Fibroblast of mammary gland (primary cell): ENCODE results near the gene HDAC8.
A peak's percentile ranks its signal among the peaks of the same experiment; 100 is the strongest.

Experiments used
- DNase-seq: peaks from one replicate; pipeline ENCODE4 v3.0.0-alpha.2; 2010; ENCODE audit warnings: low read depth
- H3K4me3 ChIP-seq: 2 replicates; pipeline ENCODE4 v1.5.1; 2011; ENCODE audit warnings: low read depth, mild to moderate bottlenecking, low read length, moderate library complexity; ENCODE audit not compliant: control insufficient read depth
- TF ChIP-seq, protein P1 (sequence below): conservative IDR thresholded peaks from 2 replicates; pipeline ENCODE4 v1.5.1; 2011; ENCODE audit warnings: low read depth, low read length, inconsistent platforms; ENCODE audit not compliant: control insufficient read depth, insufficient read depth

Gene HDAC8

DNA sequence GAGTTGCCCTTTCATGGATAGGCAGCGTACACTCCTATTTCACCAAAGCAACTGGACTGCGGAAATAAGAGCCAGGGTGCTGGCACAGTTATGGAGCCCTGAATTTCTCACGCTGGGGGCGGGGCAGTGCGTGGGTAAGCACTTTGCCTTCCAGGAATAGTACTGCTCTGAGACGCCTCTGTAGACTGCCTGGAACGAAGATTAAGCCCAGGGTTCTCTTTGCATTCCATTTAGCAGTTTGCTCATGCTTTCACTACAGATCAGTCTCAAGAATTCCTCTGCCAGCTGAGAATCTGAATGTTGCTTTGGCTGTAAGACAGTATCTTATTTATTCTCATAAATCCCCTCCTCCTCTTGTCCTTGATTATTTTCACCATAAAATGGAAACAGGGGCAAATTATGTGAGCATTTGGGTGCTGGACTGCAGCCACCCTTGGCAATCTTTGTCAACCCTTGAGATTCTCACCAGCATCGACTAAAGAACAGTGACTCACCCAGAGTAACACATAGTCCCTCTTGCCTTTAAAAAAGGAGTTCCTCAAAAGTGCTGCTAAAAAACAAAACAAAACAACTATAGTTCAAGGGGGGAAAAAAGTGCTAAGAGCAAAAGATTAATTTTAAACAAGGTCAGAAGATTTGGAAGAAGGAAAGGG lies 178.0 kb downstream of the HDAC8 start:
- no peak overlapping the region for H3K4me3 ChIP-seq
- peak; percentile 70 for DNase-seq
- TF ChIP-seq, protein P1, sequence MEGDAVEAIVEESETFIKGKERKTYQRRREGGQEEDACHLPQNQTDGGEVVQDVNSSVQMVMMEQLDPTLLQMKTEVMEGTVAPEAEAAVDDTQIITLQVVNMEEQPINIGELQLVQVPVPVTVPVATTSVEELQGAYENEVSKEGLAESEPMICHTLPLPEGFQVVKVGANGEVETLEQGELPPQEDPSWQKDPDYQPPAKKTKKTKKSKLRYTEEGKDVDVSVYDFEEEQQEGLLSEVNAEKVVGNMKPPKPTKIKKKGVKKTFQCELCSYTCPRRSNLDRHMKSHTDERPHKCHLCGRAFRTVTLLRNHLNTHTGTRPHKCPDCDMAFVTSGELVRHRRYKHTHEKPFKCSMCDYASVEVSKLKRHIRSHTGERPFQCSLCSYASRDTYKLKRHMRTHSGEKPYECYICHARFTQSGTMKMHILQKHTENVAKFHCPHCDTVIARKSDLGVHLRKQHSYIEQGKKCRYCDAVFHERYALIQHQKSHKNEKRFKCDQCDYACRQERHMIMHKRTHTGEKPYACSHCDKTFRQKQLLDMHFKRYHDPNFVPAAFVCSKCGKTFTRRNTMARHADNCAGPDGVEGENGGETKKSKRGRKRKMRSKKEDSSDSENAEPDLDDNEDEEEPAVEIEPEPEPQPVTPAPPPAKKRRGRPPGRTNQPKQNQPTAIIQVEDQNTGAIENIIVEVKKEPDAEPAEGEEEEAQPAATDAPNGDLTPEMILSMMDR: no peak

DNA sequence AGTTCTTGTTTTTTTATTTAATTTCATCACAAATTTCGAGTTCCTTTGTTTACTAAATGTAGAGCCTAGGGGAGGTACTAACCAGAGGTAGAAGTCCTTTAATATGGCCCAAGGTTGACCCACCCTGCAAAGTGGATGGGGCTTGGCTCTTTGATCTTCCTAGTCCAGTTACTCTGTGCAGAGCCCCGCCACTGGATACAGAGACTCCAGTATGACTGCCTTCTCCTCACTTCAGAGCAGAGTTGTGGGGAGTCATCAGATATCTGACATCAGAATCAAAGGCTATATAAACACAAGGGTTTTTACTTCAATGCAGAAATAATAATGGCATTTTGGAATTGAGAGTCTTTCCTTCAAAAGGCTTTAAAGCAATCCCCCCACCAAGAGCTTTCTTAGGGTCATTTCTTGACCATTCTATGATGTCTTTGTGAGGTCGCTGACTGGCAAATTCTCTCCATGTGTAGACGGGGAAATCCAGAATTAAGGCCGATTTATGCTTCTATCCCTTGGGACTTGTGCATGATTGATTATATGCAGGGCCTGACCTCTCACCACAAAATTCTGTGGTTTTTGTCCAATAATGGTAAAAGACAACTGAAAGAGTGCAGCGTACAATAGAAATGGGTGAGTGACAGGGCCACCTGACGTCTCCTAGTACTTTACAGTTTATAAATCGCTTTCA lies 178.7 kb downstream of the HDAC8 start:
- TF ChIP-seq, protein P1: no peak
- no peak overlapping the region for H3K4me3 ChIP-seq
- DNase-seq: peak; percentile 69

DNA sequence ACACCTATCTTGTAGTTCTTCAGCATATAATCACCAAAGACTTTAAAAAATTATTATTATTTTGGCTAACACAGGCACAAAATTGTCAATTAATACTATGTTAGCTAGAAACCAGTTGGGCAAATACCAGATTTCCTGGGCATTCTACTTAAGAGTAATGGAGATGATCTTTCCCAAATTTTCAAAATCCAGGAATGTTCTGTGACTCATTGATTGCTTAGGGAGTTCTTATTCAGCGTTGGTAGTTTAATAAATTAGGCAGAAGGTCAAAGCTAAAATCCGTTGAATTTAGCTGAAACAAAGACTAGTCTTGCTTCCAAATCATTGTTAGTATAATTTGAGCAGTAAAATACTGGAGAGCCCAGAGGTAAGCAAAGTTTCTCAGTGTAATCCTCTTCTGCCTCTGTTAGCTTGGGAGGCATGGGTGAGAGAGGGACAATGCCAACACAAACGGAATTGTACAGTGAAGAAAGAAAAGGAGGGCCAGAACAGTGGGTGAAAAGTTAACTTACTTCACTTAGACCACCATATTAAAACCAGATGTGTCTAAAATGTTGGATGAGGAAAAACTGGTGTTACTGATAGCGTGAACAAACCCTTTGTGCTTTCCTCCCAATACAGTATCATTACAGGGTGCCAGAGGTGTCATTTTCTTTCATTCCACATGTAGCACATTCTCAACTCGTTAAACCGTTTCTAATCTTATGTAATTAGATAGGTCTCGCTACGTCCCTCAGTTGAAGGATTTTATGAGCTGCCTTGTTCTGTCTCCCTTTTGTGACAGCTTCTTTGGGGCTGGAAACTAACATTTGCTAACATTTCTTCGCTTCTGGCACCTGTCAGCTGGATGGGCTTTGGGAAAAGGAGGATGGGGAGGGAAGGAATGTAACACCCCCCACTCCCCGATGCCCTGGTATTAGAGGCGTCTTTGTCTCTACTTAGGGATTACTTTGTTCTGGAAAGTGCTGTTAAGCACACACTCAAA lies 179.5 kb downstream of the HDAC8 start:
- TF ChIP-seq, protein P1: no peak
- peak; percentile 57 for DNase-seq
- no peak overlapping the region for H3K4me3 ChIP-seq

DNA sequence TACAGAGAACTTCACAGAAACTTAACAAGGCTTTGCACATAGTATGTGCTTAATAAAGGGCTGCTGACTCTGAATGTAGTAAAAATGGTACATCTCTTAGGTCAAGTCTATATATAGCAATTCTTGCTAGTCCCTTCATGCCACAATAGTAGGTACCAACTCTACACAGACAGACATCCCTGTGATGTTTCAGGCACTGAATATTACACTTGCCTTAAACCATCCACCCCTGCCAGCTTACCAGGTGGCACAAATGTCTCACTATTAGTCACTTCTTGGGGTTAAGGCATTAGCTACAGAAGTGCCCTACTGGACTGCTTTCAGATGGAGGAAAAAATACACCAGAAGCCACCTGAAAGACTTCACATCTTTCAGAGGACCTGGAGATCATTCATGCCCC lies 180.6 kb downstream of the HDAC8 start:
- no peak for DNase-seq
- no peak overlapping the region for H3K4me3 ChIP-seq
- TF ChIP-seq, protein P1: no peak

DNA sequence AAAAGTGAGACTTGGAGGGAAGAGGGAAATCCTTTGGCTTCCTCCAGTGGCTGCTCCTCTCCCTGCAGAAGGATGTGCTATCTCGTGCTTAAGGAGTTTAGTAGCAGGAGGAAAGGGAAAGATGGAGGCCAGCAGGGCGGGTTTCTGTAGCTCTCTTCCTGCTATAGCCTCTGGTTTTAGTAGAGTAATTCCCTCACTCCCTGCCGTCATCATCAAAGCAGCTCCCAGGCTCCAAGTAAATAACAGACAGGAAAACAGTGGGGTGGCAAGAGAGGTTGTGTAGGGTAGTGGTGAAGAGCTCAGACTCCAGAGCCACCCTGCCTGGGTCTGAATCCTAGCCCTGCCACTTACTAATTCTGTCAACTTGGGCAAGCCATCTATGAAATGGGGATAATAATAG lies 185.4 kb downstream of the HDAC8 start:
- no peak overlapping the region for H3K4me3 ChIP-seq
- TF ChIP-seq, protein P1: no peak
- DNase-seq: no peak

DNA sequence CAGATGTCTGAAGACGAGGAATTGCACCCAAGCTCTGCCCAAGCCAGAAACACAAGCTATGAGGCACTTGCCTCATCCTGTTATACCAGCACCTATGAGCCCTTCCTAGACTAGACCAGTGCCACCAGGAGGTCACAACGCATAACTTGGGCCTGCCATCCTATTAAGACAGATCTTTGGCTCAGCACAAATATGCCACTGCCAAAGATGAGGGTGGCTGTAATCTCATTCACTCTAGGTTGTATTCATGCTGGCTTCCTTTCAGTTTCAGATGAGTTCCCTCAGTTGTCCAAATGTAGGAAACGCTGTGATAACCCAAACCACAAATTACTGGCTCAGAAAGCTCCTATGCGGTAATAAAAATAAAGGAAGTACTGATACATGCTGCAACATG lies 190.4 kb downstream of the HDAC8 start:
- no peak overlapping the region for H3K4me3 ChIP-seq
- TF ChIP-seq, protein P1: no peak
- DNase-seq: no peak
